KMS-11 (cell line): ENCODE measurements around the gene HOXA1.

Source experiments
- H2AFZ ChIP-seq: fragments of 200-600 bp; sonication (generic); 2 replicates; pipeline ENCODE4 v1.6.1; 2016; ENCODE audit warnings: antibody characterized with exemption, mixed run types, low read depth
- H3K27ac ChIP-seq: fragments of 200-600 bp; sonication (generic); 2 replicates; pipeline ENCODE4 v1.6.1; 2016; ENCODE audit warnings: mild to moderate bottlenecking, mixed run types
- H3K27me3 ChIP-seq: fragments of 200-600 bp; sonication (generic); 2 replicates; pipeline ENCODE4 v1.6.1; 2017; ENCODE audit warnings: mild to moderate bottlenecking, low read depth, mixed run types, moderate library complexity; ENCODE audit not compliant: insufficient read depth
- H3K36me3 ChIP-seq: fragments of 200-600 bp; sonication (generic); 2 replicates; pipeline ENCODE4 v1.6.1; 2017; ENCODE audit warnings: mild to moderate bottlenecking, mixed run types; ENCODE audit not compliant: insufficient read depth
- H3K4me1 ChIP-seq: fragments of 200-600 bp; sonication (generic); 2 replicates; pipeline ENCODE4 v1.6.1; 2016; ENCODE audit warnings: mild to moderate bottlenecking, low read depth, mixed run types; ENCODE audit not compliant: poor library complexity, severe bottlenecking
- H3K4me2 ChIP-seq: fragments of 200-600 bp; sonication (generic); 2 replicates; pipeline ENCODE4 v1.7.0; 2016; ENCODE audit warnings: mild to moderate bottlenecking, mixed run types
- H3K4me3 ChIP-seq: fragments of 200-600 bp; sonication (generic); IDR thresholded peaks from 2 replicates; pipeline ENCODE4 v1.6.1; 2017; ENCODE audit warnings: low read depth, low read length, mixed read lengths; ENCODE audit not compliant: insufficient read depth
- H3K79me2 ChIP-seq: fragments of 200-600 bp; sonication (generic); 2 replicates; pipeline ENCODE4 v1.6.1; 2016; ENCODE audit warnings: low read depth, mixed run types; ENCODE audit not compliant: insufficient read depth
- H3K9ac ChIP-seq: fragments of 200-600 bp; sonication (generic); 2 replicates; pipeline ENCODE4 v1.6.1; 2016; ENCODE audit warnings: mild to moderate bottlenecking, mixed run types
- H4K20me1 ChIP-seq: fragments of 200-600 bp; sonication (generic); 2 replicates; pipeline ENCODE4 v1.6.1; 2016; ENCODE audit warnings: mild to moderate bottlenecking, mixed run types; ENCODE audit not compliant: insufficient read depth
- TF ChIP-seq, protein P1 (sequence below): fragments of 200-600 bp; sonication (generic); conservative IDR thresholded peaks from 2 replicates; pipeline ENCODE4 v1.6.1; 2017; ENCODE audit warnings: low read depth, mild to moderate bottlenecking, antibody characterized with exemption, low read length, moderate library complexity, mixed read lengths

HOXA1 gene

DNA sequence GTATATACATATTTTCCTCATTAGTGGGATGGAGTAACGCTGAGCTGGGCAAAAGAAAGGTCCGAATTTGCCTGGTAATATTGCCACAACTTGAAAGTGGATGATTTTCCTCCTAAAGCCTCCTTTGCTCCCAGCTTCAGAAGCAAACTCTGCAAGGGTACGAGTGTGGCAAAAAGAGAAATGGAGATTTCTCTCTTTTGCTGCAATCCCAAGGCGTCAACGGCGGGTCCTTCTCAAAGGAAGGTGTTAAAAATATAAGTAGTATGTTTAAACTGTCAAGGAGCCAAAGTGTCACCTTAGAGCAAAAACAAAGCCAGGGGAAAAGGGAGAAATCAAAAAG, 19.1 kb upstream of the HOXA1 start:
- H3K9ac ChIP-seq = no peak overlapping the region
- H3K27me3 ChIP-seq = no peaks in the 10 kb centered on the region
- H3K27ac ChIP-seq = no peak overlapping the region
- no peak overlapping the region for H2AFZ ChIP-seq
- TF ChIP-seq, protein P1, sequence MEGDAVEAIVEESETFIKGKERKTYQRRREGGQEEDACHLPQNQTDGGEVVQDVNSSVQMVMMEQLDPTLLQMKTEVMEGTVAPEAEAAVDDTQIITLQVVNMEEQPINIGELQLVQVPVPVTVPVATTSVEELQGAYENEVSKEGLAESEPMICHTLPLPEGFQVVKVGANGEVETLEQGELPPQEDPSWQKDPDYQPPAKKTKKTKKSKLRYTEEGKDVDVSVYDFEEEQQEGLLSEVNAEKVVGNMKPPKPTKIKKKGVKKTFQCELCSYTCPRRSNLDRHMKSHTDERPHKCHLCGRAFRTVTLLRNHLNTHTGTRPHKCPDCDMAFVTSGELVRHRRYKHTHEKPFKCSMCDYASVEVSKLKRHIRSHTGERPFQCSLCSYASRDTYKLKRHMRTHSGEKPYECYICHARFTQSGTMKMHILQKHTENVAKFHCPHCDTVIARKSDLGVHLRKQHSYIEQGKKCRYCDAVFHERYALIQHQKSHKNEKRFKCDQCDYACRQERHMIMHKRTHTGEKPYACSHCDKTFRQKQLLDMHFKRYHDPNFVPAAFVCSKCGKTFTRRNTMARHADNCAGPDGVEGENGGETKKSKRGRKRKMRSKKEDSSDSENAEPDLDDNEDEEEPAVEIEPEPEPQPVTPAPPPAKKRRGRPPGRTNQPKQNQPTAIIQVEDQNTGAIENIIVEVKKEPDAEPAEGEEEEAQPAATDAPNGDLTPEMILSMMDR = no peak
- H3K79me2 ChIP-seq = no peaks in the 10 kb centered on the region
- H3K4me3 ChIP-seq = no peak overlapping the region
- H3K4me2 ChIP-seq = no peak overlapping the region
- no peaks in the 10 kb centered on the region for H4K20me1 ChIP-seq
- no peaks in the 10 kb centered on the region for H3K36me3 ChIP-seq
- H3K4me1 ChIP-seq = no peaks in the 10 kb centered on the region

DNA sequence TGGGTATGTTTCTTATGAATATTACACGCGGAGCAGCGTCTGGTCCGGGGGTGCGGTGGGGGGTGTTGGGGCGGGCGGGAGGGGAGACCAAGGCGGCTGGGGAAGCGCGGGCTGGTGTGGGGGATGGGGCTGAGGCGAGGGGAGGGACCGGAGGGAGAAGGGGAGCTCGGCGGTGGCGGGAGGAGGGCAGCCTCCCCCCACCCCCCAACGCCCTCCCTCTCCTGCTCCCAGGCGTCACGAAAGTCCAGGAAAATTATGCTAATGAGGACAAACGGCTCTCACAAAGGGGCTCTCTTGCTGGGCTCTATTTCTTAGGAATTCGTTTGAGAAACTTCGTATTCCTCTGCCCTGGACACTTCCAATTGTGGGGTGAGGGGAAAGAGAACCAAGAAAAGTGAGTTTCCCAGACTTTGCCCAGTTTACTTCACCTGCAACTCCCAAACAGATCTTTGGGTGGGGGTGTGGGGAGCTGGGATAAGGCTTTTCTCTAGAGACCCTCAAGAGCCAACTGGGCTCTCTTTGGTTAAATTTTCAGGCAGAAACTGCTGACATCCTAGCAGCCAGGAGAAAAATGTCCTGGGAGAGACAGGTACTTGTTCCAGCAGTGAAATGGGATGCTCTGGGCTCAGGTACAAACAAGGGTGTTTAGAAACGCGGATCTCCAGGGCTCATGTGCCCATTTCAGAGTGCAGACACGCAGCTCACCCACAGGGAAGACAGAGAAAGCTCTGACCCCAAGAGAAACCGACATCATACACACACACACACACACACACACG, 18.4 kb upstream of the HOXA1 start:
- no peak overlapping the region for H3K9ac ChIP-seq
- H2AFZ ChIP-seq = no peak overlapping the region
- H3K4me2 ChIP-seq = no peak overlapping the region
- H3K4me3 ChIP-seq = no peak overlapping the region
- H3K36me3 ChIP-seq = no peaks in the 10 kb centered on the region
- H3K27ac ChIP-seq = no peak overlapping the region
- TF ChIP-seq, protein P1 = no peak
- no peaks in the 10 kb centered on the region for H3K79me2 ChIP-seq
- H3K27me3 ChIP-seq = no peaks in the 10 kb centered on the region
- no peaks in the 10 kb centered on the region for H4K20me1 ChIP-seq
- no peaks in the 10 kb centered on the region for H3K4me1 ChIP-seq

DNA sequence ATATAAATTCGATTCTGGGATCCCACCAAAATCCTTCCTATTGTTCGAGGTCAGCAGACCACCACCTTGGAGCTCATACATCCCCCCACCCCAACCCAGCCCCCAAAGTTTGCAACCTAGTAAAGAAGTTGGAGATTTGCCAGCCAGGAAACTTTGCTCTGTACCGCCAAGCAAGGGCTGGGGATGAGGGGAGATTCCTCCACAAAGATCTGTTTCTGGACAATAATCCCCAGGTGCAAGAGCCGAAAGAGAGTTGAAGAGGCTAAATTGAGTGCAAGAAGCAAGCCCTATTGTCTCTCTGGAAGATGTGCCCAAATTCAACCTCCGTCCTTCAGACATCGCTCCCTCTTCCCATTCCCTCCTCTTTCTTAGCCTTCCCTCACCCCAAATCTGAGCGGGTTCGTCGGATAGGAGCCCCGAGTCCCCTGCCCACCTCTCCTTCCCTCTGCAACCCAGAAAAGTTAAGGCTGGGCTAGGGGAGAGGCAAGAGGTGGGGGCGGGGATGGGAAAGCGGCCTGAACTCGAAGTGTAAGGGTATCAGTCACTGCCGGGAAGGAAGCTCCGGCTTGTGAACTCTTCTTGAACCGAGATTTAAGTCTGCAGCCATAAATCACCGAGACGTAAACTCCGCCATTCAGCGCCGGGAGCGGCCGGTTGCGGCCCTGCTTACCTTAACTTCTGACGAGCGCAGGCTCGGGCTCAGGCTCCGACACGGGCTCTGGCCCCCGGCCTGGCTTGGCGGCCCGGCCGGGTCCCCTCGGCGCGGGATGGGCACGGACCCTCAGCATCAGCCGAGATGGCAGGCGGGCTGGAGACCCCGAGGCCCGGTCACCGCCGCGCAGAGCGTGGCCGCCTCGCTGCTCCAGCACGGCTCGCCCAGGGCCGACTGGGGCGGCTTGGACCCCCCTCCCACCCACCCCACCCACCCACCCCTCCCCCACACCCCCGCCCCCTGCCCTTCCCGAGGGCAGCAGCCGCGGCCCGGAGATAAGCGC, 17.5 kb upstream of the HOXA1 start:
- no peaks in the 10 kb centered on the region for H3K27me3 ChIP-seq
- no peak overlapping the region for H3K4me3 ChIP-seq

DNA sequence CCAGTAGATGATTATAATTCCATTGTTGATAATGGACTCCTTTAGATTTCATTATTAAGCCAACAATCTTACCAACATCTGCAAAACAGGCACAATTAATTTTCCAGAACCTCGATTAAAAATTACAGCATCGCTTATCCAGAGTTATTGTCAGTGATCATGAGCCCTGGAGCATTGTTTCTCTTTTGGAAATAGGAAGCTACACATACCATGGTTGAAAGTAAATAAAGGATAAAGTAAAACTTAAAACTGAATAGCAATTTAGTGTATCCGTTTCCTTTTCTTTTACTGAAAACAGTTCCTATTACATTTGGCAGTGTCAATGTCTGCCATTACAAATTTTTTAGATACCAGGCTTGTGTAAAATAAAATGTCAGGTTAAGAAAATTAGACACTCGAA, 16.6 kb upstream of the HOXA1 start:
- TF ChIP-seq, protein P1 = no peak
- no peaks in the 10 kb centered on the region for H3K4me1 ChIP-seq
- H3K4me2 ChIP-seq = no peak overlapping the region
- H3K27me3 ChIP-seq = no peaks in the 10 kb centered on the region
- H2AFZ ChIP-seq = no peak overlapping the region
- H3K27ac ChIP-seq = no peak overlapping the region
- H3K36me3 ChIP-seq = no peaks in the 10 kb centered on the region
- H4K20me1 ChIP-seq = no peaks in the 10 kb centered on the region
- no peak overlapping the region for H3K4me3 ChIP-seq
- H3K79me2 ChIP-seq = no peaks in the 10 kb centered on the region
- no peak overlapping the region for H3K9ac ChIP-seq

More for the DNA sequence above, 17.5 kb upstream of the HOXA1 start:
- H4K20me1 ChIP-seq = no peaks in the 10 kb centered on the region
- H2AFZ ChIP-seq = no peak overlapping the region
- H3K27ac ChIP-seq = no peak overlapping the region
- no peaks in the 10 kb centered on the region for H3K4me1 ChIP-seq
- H3K36me3 ChIP-seq = no peaks in the 10 kb centered on the region
- H3K9ac ChIP-seq = no peak overlapping the region
- no peaks in the 10 kb centered on the region for H3K79me2 ChIP-seq
- TF ChIP-seq, protein P1 = no peak
- H3K4me2 ChIP-seq = no peak overlapping the region
